Adrenal gland (tissue), 12 donors: Measurements from ENCODE around the gene CELSR3. TPM values are rescaled to one million over a fixed set of nuclear protein-coding genes. Genes with fewer than 3 reads are reported as not detected.

ENCODE experiments used
- DNase-seq, 7 donors: peaks; one replicate each; pipeline ENCODE4 v3.0.0-alpha.2; 2019 to 2020
- H3K27ac ChIP-seq, 5 donors: fragments of 200-600 bp; sonication (generic) in 4 of 5; 1 replicate in 3 of 5; 2 replicates in 2 of 5; pipeline versions ENCODE4 v1.5.1 to v1.8.0; 2016 to 2020; ENCODE audit warnings: mild to moderate bottlenecking in 1 of 5
- H3K27me3 ChIP-seq: fragments of 200-600 bp; 2 replicates; pipeline ENCODE4 v1.8.0; 2021
- H3K36me3 ChIP-seq, 2 donors: fragments of 200-600 bp; replicated peaks in 1 of 2; 1 replicate in 1 of 2; 2 replicates in 1 of 2; pipeline versions ENCODE4 v1.5.1 to v1.8.0; 2018 to 2022
- H3K4me1 ChIP-seq, 2 donors: fragments of 200-600 bp; replicated peaks in 1 of 2; 1 replicate in 1 of 2; 2 replicates in 1 of 2; pipeline versions ENCODE4 v1.5.1 to v1.8.0; 2018 to 2021
- H3K4me3 ChIP-seq, 4 donors: fragments of 200-600 bp; sonication (generic) in 3 of 4; one replicate each; pipeline ENCODE4 v1.5.1; 2016 to 2018
- H3K9me3 ChIP-seq, 3 donors: fragments of 200-600 bp; sonication (generic) in 1 of 3; replicated peaks in 1 of 3; 1 replicate in 2 of 3; 2 replicates in 1 of 3; pipeline versions ENCODE4 v1.5.1 to v1.8.0; 2016 to 2021
- POLR2A ChIP-seq, 2 donors: fragments of 450-650 bp; IDR thresholded peaks; one replicate each; pipeline ENCODE4 v1.6.1; 2017; ENCODE audit warnings: antibody characterized with exemption in 2 of 2, mild to moderate bottlenecking in 2 of 2, moderate library complexity in 1 of 2
- WGBS, 4 donors: extraction: QIAGEN DNeasy Blood & Tissue Kit in 2 of 4; methylation state at CpG; one replicate each; pipeline versions ENCODE4 v1.1.5 to v1.1.7; 2013 to 2017; 5-methylcytosine and 5-hydroxymethylcytosine counted together
- intact Hi-C, 2 donors: fragments of 100-400 bp; cut with DNase I; formaldehyde crosslinking; loops; one replicate each; pipeline versions ENCODE4 v1.14.1 to v1.15.0; 2022 to 2023
- polyA plus RNA-seq, 3 donors: library from polyadenylated mRNA; stranded (reverse); fragments of 200-250 nt in 2 of 3; fragments of 350-450 nt in 1 of 3; fragmentation: Illumina TruSeq in 1 of 3; extraction: RNeasy Lipid Tissue Mini Kit (QIAGEN cat#74804) in 1 of 3; gene quantifications; one replicate each; pipeline ENCODE4 v1.2.3, GENCODE V29; 2013 to 2014
- total RNA-seq, 9 donors: library from RNA; depleted of rRNA in 4 of 9; stranded (reverse); fragments of >200 nt in 4 of 9; fragments of 120-200 nt in 1 of 9; fragmentation: NEBNext Ultra II Directional in 1 of 9; extraction: Animal tissue kit (Norgen Biotek cat#: 25700) in 1 of 9; gene quantifications; one replicate each; pipeline versions ENCODE4 v1.1.0 to v1.2.4, GENCODE V29; 2013 to 2023
- TF ChIP-seq, protein P1 (sequence below), 6 experiments: fragments of 450-650 bp in 4 of 6; fragments of 200-600 bp in 2 of 6; sonication (generic) in 1 of 6; IDR thresholded peaks; 1 replicate in 5 of 6; 2 replicates in 1 of 6; pipeline versions ENCODE4 v1.5.1 to v1.8.0; 2016 to 2021; ENCODE audit warnings: antibody characterized with exemption in 6 of 6, mild to moderate bottlenecking in 2 of 6, moderate library complexity in 1 of 6
- donor health status: healthy with polysubstance abuse.
- donor health status: Bipolar disorder and iron deficiency.
- donor health status: DM: yes; HTN: yes; CAD: no.
- donor health status: DM: no; HTN: no; CAD: no.
- donor health status: DM: no; HTN: no; CAD: no.
- donor health status: DM: yes; HTN: yes; CAD: no.

CELSR3 gene
- total and polyA plus RNA-seq, 12 donors: 0.78 to 23.5 (median 1.9) TPM

DNA sequence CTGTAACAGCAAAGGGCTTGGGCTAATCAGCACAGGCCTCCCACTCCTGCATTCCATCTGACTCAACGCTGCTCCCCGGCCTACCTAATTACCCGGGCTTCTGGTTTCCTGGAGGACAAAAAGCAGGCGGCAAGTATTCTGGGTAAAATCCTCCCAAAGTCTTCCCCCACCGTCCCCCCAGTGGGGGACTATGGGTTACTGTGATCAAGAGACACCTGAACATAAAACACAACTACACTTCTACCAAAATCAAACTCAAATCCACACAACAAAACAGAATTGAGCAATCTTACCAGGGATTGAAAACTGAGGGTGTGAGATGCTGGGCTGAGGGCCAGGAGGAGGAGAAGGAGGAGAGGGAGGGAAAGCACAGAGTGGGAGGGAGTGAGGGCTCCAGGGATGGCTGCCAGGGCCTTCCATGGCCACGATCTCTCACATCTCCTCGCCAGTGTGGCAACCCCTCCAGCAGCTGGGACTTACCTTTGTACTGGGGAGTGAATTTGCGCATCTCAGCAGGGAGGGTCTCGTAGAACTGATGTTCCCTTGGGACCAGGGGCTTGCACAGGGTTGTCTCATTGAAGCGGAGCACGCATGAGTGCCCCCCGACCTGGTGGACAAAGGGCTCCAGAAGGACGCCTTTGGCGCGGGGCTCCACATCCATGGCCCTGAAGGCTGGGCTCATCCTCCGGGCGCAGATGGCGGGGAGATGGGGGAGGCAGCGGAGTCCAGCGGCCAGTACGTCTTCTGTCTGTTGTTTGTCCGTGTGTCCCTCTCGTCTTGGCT, 32.1 kb upstream of the CELSR3 start:
- intact Hi-C loops: no loop called here
- Histone ChIP-seq H3K4me1 (peaks cover 18 to 55% of the 10 kb centered on the region in 2 donors), H3K9me3 (no peaks in the 10 kb centered on the region), H3K27me3 (no peaks in the 10 kb centered on the region), H3K36me3 (peaks cover 0 to 82% of the 10 kb centered on the region in 2 donors), H3K4me3 (peak overlapping the region in 1 of 4 donors; percentile 34), H3K27ac (peak overlapping the region in 4 of 5 donors; percentile 27 to 89 (median 74))
- peak; percentile 80 to 94 (median 92) for DNase-seq
- WGBS, 4 donors: 32 to 48% (median 44%) methylated on average over 13 to 23 of the region's 23 CpGs
- TF ChIP-seq, protein P1, sequence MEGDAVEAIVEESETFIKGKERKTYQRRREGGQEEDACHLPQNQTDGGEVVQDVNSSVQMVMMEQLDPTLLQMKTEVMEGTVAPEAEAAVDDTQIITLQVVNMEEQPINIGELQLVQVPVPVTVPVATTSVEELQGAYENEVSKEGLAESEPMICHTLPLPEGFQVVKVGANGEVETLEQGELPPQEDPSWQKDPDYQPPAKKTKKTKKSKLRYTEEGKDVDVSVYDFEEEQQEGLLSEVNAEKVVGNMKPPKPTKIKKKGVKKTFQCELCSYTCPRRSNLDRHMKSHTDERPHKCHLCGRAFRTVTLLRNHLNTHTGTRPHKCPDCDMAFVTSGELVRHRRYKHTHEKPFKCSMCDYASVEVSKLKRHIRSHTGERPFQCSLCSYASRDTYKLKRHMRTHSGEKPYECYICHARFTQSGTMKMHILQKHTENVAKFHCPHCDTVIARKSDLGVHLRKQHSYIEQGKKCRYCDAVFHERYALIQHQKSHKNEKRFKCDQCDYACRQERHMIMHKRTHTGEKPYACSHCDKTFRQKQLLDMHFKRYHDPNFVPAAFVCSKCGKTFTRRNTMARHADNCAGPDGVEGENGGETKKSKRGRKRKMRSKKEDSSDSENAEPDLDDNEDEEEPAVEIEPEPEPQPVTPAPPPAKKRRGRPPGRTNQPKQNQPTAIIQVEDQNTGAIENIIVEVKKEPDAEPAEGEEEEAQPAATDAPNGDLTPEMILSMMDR (IDR thresholded peaks at IDR 0.05): no peak
- TF ChIP-seq POLR2A (IDR thresholded peaks at IDR 0.05): no peak

DNA sequence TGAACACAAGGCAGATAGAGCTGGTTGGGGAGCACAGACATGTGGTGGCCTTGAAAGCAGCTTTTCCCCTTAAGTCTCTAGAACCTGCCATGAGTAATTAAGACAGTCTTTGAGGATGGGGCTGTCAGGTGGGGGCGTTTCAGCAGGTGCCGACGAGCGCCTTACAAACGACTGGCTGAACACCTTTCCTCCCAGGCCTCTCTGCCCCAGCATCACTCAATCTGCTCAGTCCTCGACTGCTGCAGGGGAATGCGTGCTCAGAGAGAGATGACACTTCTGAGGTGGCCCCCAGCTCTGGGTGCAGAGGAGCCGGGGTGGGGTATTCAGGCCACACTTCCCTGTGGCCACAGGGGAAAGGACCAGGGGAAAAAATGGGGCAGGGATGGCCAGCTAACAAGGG, 31.1 kb upstream of the CELSR3 start:
- TF ChIP-seq POLR2A (IDR thresholded peaks at IDR 0.05): no peak
- TF ChIP-seq, protein P1 (IDR thresholded peaks at IDR 0.05): no peak
- Histone ChIP-seq H3K4me3 (peak overlapping the region in 1 of 4 donors; percentile 34), H3K4me1 (peaks cover 18 to 46% of the 10 kb centered on the region in 2 donors), H3K36me3 (peaks cover 0 to 82% of the 10 kb centered on the region in 2 donors), H3K27ac (peak overlapping the region in 4 of 5 donors; percentile 27 to 89 (median 74)), H3K27me3 (no peaks in the 10 kb centered on the region), H3K9me3 (no peaks in the 10 kb centered on the region)
- DNase-seq: no peak
- 66 to 83% (median 73%) methylated on average over 2 to 8 of the region's 8 CpGs for WGBS, 4 donors
- intact Hi-C loops: no loop called here

DNA sequence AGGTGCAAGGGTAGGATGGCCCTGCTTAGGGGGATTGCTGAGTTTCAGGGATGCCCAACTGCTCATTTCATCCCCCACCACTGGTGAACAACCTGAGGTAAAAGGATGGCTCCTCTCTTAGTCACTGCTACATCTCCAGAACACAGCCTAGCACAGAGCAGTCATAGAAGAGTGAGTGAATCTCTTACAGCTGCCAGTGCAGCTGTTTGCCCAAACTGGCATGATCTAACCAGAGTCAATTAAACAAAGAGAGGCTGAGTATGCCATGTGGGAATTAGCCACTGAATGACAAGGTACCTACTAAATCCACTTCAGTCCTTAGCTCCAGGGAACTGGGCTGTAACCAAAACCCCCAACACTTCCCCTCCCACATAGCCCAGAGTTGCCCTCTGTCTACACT, 29.9 kb upstream of the CELSR3 start:
- TF ChIP-seq POLR2A (IDR thresholded peaks at IDR 0.05): no peak
- TF ChIP-seq, protein P1 (IDR thresholded peaks at IDR 0.05): no peak
- peaks cover 18 to 47% of the 10 kb centered on the region in 2 donors for H3K4me1 ChIP-seq
- no peak for DNase-seq
- H3K36me3 ChIP-seq: peaks cover 0 to 83% of the 10 kb centered on the region in 2 donors
- H3K9me3 ChIP-seq: no peaks in the 10 kb centered on the region
- H3K4me3 ChIP-seq: no peak overlapping the region
- H3K27me3 ChIP-seq: no peaks in the 10 kb centered on the region
- intact Hi-C loops: no loop called here
- H3K27ac ChIP-seq: peak overlapping the region in 2 of 5 donors; percentile 23 to 84

DNA sequence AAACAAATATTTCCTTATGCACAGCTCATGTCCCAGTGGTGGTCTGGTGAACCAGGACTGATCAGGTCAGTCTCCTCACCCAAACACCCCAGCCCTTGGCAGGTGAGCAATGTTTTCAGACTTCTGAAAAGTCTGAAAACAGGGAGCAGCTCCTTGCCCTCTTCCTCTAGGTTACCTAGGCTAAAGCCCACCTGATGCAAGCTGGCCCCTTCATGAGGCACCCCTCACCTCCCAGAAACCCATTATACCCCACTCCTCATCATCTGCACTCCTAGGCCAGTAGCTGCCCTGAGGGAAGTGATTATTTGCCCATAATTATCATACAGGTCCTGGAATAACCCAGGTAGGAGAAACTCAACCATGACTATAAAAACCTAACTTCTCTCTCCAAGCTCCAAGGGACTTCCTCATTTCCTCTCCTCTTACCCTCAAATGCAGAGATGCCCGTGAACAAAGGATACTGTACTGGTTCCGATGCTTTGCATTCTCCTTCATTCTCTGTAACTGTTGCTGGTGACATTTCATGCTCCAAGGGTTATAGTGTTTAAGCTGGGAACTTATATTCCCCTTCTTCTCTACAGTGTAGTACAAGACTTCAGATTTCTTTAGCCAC, 28.3 kb upstream of the CELSR3 start:
- WGBS, 4 donors: 85 to 87% (median 87%) methylated on average over 2 of the region's 2 CpGs
- H3K27ac ChIP-seq: peak overlapping the region in 1 of 5 donors; percentile 34

More for the DNA sequence above, 28.3 kb upstream of the CELSR3 start:
- peaks cover 18 to 51% of the 10 kb centered on the region in 2 donors for H3K4me1 ChIP-seq
- H3K4me3 ChIP-seq: no peak overlapping the region
- no peaks in the 10 kb centered on the region for H3K9me3 ChIP-seq
- H3K27me3 ChIP-seq: no peaks in the 10 kb centered on the region
- TF ChIP-seq, protein P1 (IDR thresholded peaks at IDR 0.05): no peak
- peaks cover 0 to 83% of the 10 kb centered on the region in 2 donors for H3K36me3 ChIP-seq
- intact Hi-C loops: no loop called here
- no peak for DNase-seq
